ENCODE data around the gene MED8.

DNA sequence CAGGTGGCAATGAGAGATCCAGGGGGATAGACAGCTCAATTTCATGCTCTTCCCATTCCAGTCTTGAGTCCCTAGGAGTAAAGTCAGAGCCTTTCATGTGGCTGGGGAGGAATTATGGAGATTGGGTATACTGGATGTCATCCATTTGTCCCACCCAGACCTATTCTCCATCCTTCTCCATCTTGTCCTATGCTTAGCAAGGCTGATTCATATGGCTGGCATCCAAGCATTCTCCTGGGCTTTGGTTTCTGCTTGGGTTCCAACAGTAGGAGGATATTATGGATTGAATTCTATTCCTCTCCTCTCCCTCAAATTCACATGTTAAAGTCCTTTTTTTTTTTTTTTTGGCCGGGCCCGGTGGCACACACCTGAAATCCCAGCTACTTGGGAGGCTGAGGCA, 34.7 kb downstream of the MED8 start:
- no peak for TF ChIP-seq EZH2 (IDR thresholded peaks at IDR 0.05; ENCODE audit: borderline replicate concordance, control insufficient read depth, low read depth, low read length)
- no peak for TF ChIP-seq POLR2AphosphoS5 (IDR thresholded peaks at IDR 0.05; ENCODE audit: low read length)
- no peak for TF ChIP-seq MYC (IDR thresholded peaks at IDR 0.05; ENCODE audit: insufficient read depth, insufficient read length, insufficient replicate concordance, low read length, severe bottlenecking)
- no peak for TF ChIP-seq ZBTB11 (CRISPR knock-in tag; IDR thresholded peaks at IDR 0.05)
